GM15510 (cell line): Measurements from ENCODE around the gene MTFR2.

Experiments
- POLR2A ChIP-seq: IDR thresholded peaks from 3 replicates; pipeline ENCODE4 v1.6.1; 2011; ENCODE audit warnings: borderline replicate concordance; ENCODE audit not compliant: insufficient read length; ENCODE audit errors: extremely low read depth

Gene MTFR2

DNA sequence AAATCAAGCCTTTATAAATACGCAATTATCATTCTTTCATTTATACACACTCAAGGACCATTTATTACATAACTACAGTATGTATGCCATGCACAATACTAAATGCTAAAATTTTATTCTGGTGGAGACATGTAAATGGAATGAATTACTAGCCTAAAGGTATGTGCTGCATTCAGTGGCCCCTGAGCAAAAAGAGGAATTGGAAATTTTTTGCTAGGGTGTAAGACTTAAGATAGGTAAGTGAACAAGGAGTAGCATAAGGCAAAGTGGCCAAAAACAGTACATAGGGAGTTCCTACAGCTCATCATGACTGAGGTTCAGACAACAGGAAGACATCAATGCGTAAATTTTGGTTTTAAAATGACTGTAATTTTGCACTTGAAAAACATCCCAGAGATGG, 2.3 kb upstream of the MTFR2 start:
- no peak for TF ChIP-seq POLR2A

DNA sequence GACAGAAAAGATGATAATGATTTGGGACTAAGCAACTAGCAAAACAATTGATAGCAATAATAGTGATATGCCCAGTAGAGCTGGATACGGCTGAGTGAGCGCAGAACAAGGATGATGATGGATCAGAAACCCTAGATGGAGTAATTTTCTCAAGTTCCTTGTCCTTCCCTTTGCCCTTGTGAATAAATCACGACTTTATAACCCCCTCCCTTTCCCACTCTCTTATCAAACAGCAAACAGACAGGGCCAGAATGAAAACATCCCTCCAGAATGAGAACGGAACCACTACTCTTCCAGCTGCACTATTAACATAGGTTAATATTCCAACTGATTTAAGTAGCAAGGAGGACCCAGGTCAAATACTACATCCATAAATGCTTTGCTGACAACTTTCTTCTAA, 1.3 kb upstream of the MTFR2 start:
- TF ChIP-seq POLR2A: no peak

DNA sequence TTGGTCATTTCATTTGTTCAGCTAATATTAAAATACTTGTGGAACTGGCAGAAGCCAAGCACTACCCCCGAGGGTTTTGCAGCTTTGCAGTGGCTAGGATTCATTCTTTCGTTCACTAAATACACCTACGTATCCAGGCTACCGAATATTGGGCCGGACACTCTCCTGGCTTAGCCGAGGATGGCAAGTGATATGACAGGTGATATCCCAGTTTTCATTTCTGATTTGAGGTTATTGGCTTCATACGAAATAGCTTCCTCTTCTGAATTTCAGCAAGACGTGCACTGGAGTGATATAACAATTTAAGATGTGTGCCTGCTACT, 536 bp upstream of the MTFR2 start:
- no peak for TF ChIP-seq POLR2A

DNA sequence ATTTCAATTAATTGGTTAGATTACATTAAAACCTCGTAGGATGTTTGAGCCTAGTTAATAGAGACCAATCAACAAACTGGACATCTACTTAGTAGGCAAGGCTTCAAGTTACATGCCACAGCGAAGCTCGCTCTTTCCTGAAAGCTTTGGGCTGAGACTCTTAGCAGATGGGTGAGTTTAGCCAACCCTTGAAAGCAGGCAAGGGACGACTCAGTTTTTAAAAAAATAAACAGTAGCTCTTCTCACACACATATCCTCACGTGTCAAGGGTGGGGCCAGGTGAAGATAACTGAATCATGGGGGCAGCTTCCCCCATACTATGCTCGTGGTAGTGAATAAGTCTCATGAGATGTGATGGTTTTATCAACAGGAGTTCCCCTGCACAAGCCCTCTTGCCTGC, 775 bp downstream of the MTFR2 start:
- no peak for TF ChIP-seq POLR2A

DNA sequence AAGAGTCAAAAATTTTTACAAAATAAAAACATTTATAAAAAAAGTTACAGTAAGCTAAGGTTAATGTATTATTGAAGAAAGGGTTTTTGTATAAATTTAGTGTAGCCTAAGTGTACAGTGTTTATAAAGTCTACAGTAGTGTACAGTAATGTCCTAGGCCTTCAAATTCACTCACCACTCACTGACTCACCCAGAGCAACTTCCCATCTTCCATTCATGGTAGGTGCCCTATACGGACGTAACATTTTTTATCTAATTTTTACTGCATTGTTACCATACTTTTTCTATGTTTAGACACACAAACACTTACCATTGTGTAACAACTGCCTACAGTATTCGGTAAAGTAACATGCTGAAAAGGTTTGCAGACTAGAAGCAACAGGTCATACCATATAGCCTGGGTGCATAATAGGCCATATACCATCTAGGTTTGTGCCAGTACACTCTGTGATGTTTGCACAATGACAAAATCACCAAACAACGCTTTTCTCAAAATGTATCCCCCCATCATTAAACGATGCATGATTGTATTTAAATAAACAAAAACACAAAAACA, 6.0 kb downstream of the MTFR2 start:
- TF ChIP-seq POLR2A: no peak

DNA sequence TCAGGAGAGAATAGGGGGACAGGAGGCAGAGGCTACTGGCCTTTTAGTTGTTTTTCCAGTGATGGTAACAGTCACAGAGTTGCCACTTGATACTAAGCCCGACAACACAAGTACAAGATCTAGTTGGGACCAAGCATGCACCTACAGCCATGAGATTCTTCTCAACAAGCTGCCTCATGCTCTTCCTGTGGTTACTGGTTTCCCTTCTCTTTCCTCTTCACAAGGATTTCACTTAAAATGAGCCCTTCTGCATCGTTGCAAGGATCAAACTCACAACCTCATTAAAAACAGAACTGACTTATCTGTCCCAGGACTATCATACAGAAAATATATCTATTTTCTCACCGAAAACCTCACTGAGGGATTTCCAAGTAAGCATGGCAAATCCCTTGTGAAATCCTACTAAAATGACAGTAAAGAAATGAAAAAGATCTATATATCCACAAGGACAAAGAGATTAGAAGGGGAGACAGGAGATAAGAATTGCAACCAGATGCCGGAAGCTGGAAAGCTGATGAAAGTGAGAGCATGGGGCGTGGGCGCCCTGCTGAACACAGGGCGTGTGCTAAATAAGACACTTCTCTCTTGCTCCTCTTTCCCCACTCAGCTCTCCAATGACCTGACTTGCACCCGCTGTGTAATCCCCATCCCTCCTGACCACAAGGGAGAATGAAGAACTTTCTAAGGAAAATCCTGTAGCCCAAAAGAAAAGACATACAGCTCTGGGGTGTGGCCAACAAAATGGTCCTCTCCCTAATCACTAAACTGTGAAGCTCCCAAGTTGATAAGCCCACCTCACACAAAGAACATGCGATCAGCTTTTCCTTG, 13.4 kb downstream of the MTFR2 start:
- no peak for TF ChIP-seq POLR2A

DNA sequence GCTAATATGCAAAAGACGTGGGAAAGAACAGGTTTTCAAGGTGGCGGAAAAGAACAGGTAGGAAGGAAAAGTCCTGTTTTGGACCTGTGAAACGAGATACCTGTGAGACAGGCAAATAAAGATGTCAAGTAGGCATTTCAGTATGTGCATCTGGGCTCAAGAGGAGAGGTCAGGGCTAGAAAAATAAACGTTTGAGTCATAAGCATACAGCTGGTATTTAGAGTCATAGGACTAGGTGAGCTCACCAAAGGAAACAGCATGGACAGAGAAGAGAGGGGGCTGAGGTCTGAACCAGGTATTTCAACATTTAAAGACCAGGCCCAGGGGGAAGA, 14.9 kb downstream of the MTFR2 start:
- TF ChIP-seq POLR2A: no peak

DNA sequence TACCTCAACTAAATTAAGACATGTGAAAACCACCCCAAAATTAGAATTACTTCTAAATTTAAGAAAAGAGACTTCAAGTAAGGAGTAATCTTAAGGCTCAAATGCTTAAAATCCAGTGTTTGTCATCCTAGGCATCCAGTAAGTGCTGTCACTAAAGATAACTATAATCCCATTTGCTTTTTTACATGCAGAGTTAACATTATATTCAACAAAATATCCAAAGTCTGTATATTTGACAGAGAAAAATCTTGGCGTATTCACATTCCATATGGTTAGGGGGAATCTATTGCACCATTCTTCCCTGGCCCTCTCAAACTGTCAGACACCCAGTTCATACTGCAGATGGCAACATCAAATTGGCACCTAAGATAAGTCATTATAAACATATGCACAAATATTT, 17.4 kb downstream of the MTFR2 start:
- TF ChIP-seq POLR2A: no peak

DNA sequence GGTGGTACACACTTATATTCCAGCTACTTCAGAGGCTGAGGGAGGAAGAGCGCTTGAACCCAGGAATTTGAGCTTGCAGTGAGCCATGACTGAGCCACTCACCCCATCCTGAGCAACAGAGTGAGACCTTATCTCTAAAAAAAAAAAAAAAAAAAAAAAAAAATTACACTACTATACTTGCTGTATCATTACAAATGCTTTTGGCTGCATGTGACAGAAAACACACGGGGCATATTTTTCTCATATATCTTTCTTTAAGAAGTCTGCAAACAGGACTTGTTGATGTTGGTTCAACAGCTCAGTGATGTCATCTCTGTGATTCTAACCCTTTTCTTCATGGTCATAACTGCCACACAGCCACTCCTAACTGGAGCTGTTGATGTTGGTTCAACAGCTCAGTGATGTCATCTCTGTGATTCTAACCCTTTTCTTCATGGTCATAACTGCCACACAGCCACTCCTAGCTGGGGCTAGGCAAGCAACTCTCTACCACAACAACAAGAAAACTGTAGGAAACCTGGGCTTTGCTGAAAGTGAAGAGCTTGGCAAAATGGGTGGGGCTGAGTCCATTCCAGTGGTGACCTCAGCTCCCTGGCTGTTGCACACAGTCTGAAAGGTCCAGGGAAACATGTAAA, 19.8 kb downstream of the MTFR2 start:
- TF ChIP-seq POLR2A: no peak

DNA sequence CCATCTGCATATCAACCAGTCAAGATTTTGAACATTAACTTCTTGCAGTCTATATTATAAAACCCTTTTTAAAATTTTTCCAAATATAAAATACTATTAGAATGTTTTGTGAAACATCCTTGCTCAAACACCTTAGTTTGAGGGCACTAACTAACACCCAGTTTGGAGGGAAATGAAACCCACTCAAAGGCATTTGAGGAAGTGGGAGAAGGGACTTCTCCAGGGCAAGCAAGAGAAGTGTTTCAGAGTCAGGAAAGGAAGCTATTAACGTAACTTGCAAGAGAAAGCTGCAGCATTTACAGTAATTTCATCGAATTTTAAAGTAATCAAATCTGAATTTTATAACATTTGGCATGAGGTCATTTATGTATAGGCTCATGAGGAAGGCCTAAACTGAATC, 21.3 kb downstream of the MTFR2 start:
- TF ChIP-seq POLR2A: no peak

DNA sequence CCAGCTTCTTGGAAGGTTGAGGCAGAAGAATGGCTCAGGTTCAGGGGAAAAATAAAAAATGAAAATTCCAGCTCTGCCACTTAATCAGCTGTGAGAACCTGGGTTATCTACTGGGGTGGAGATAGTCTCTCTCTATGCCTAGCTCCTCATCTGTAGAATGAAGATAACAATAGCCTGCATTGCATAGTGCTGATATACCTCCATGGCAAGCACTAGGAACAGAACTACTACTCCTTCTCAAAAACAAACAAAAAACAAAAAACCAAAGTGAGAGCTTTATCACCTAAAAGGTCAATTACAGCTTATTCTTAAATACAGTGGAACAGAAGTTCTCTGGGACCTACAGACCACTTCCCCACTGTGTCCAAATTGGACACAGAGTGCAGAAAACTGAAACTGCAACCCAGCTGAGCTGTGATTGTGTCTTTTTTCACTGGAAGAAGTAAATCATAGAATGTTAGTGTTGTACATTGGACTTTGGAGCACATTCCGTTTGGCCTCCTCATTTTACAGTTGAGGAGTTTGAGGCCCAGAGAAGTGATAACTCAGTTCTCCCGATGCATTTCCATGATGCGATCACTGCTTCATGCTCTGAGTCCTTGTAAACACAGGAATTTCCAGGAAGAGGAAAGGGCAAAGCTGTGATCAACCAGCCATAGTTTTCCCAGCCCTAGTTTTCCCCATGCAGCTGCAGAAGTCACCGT, 23.3 kb downstream of the MTFR2 start:
- TF ChIP-seq POLR2A: no peak

DNA sequence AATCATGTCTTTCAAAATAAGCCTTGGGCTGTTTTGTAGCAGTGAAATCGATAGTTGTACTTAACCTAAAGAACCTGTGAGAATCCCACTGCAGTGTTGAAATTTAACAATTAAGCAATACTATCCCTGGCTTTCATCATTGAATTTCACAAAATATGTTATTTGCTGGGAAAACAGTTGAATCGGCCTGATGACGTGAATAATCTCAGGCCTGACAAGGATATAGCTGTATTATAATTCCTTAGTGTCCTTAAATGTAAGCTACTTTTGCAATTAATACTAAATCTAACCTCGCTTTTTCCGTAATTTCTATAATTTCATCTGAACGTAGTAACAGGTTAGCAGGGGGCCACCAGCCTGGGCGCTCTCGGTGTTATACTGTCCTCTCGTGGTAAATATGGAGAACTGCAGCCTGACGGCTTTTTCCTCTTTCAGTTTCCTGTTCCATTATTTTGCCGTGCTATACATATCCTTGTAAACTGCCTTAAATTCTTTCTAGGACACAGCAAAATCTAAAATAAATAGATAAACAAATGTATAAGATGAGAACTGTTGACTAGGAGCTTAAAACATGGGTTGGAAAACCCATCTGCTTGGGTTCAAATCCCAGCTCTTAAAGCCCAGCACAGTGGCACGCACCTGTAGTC, 24.0 kb downstream of the MTFR2 start:
- TF ChIP-seq POLR2A: no peak

DNA sequence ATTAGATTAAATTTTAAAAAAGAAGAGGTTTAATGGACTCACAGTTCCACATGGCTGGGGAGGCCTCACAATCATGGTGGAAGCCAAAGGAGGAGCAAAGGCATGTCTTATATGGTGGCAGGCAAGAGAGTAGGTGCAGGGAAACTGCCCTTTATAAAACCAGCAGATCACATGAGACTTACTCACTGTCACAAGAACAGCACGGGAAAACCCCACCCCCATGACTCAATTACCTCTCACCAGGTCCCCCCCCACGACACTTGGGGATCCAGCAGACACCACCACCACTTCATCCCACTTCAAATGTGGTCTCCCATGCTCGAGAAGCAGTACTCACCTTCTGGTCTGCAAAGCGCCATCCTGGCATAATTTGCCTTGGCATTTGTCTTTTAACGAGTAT, 24.6 kb downstream of the MTFR2 start:
- TF ChIP-seq POLR2A: no peak

DNA sequence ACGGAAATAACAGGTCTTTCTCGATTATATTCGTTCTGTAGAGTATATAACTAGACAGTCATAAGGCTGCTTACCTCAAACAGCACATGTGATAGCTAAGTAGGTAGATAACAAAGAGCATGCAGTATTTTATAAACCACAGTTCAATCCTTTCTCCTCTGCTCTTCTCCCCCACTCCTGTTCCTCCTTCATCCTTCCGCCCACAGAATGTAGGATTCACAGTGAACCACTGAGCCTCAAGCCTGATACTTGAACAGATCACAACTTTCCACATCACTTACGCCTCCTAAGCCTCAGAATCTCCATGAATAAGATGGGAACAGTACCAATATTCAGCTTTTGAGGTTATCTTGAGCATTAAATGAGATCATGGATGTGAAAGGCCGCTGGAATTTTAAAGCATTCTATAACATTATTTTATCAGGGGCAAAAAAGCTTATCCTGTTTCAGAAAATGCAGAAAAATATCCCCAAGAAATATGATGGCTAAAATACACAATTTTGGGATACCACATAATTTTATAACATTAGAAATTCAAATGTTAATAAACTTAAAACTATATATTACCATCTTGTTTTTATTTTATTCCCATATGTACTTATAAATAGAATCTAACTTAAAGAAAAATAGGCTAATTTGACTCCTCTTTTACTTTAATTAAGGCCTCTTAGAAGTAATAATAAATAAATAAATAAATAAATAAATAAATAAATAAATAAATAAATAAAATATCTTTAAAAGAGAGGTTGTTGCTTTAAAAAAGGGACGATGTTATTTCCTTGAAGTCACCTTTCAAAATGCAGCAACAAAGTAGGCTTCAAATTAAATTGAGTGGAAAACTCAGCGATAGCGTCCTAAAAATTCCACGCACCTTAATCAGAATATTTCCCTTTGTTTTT, 33.4 kb downstream of the MTFR2 start:
- no peak for TF ChIP-seq POLR2A
